Calu3 (cell line): ENCODE data around the gene RTN4RL1. TPM values are rescaled to one million over a fixed set of nuclear protein-coding genes. Genes with fewer than 3 reads are reported as not detected.

Source experiments
- BruUV-seq: library from RNA; stranded (reverse); fragments of 400-500 nt; replicated peaks from 2 replicates; lab custom pipeline; 2021; lab: Mats Ljungman, UMichigan
- CTCF ChIA-PET: fragments of 300-600 bp; sonication (Branson Sonifier 250); formaldehyde crosslinking; loops from one replicate; lab custom pipeline; 2022; ENCODE audit warnings: antibody characterized with exemption; lab: Charles Lee
- DNase-seq: peaks from one replicate; pipeline ENCODE4 v3.0.0; 2022
- H3K27ac Mint-ChIP-seq: one replicate; pipeline ENCODE4 v1.8.0; 2022; ENCODE audit warnings: mixed read lengths; ENCODE audit not compliant: unreplicated experiment
- H3K27me3 Mint-ChIP-seq: one replicate; pipeline ENCODE4 v1.8.0; 2022; ENCODE audit warnings: mixed read lengths; ENCODE audit not compliant: unreplicated experiment
- H3K36me3 Mint-ChIP-seq: one replicate; pipeline ENCODE4 v1.8.0; 2022; ENCODE audit warnings: mild to moderate bottlenecking, moderate library complexity, mixed read lengths; ENCODE audit not compliant: insufficient read depth, unreplicated experiment
- H3K4me1 Mint-ChIP-seq: one replicate; pipeline ENCODE4 v1.8.0; 2022; ENCODE audit warnings: mild to moderate bottlenecking, low read depth, mixed read lengths; ENCODE audit not compliant: unreplicated experiment
- H3K4me3 Mint-ChIP-seq: one replicate; pipeline ENCODE4 v1.8.0; 2022; ENCODE audit warnings: mild to moderate bottlenecking, low read depth, moderate library complexity, mixed read lengths; ENCODE audit not compliant: unreplicated experiment
- H3K9me3 Mint-ChIP-seq: one replicate; pipeline ENCODE4 v1.8.0; 2022; ENCODE audit warnings: low read depth, mixed read lengths; ENCODE audit not compliant: unreplicated experiment
- CTCF ChIP-seq: fragments of 200-600 bp; IDR thresholded peaks from one replicate; pipeline ENCODE4 v1.8.0; 2022; ENCODE audit warnings: antibody characterized with exemption; ENCODE audit not compliant: unreplicated experiment
- intact Hi-C: fragments of 100-400 bp; cut with micrococcal nuclease; formaldehyde crosslinking; loops from one replicate; pipeline ENCODE4 v1.10.0; 2022; ENCODE audit not compliant: unreplicated experiment
- total RNA-seq: library from RNA; stranded (reverse); gene quantifications from 2 replicates; pipeline ENCODE4 v1.2.3, GENCODE V29; 2022

RTN4RL1 gene
- total RNA-seq, 1 experiment from 2014 or later: not detected

GRCh38 chr17:1909985-1910384 is 115.1 kb downstream of the RTN4RL1 start:
- intact Hi-C loops: loop anchor here (1.0 kb wide), 1 partner anchor 116 kb away; no protein-coding TSS in a partner anchor
- no peak overlapping the region for H3K4me3 Mint-ChIP-seq
- no peak overlapping the region for H3K27ac Mint-ChIP-seq

GRCh38 chr17:1908699-1909309 is 116.3 kb downstream of the RTN4RL1 start:
- Mint-ChIP-seq H3K27ac (no peak overlapping the region), H3K9me3 (no peaks in the 10 kb centered on the region), H3K4me1 (no peaks in the 10 kb centered on the region), H3K27me3 (peaks cover 43% of the 10 kb centered on the region), H3K4me3 (no peak overlapping the region), H3K36me3 (no peaks in the 10 kb centered on the region)
- CTCF ChIA-PET: interaction anchor here (0.6 to 4.6 kb wide), 10 partner anchors 11 to 336 kb away, joined by 3 to 69 read pairs (median 3); partner anchors contain the start of genes DPH1, HIC1, OVCA2 and RTN4RL1
- peak; percentile 48 for TF ChIP-seq CTCF
- BruUV-seq: no TSS peak
- peak; percentile 64 for DNase-seq
- intact Hi-C loops: loop anchor here (1.0 kb wide), 1 partner anchor 117 kb away; no protein-coding TSS in a partner anchor

More at GRCh38 chr17:1909985-1910384, 115.1 kb downstream of the RTN4RL1 start:
- CTCF ChIA-PET: interaction anchor here (0.5 to 4.6 kb wide), 3 partner anchors 30 to 115 kb away, joined by 3 to 69 read pairs (median 7); partner anchors contain the start of gene RTN4RL1
- no peak for DNase-seq
- Mint-ChIP-seq H3K4me1 (no peaks in the 10 kb centered on the region), H3K36me3 (no peaks in the 10 kb centered on the region), H3K27me3 (peaks cover 48% of the 10 kb centered on the region), H3K9me3 (no peaks in the 10 kb centered on the region)
- no peak for TF ChIP-seq CTCF
- BruUV-seq: no TSS peak

GRCh38 chr17:1907909-1908698 is 117.0 kb downstream of the RTN4RL1 start:
- Mint-ChIP-seq H3K9me3 (no peaks in the 10 kb centered on the region), H3K27ac (no peak overlapping the region), H3K27me3 (peaks cover 37% of the 10 kb centered on the region), H3K36me3 (no peaks in the 10 kb centered on the region), H3K4me1 (no peaks in the 10 kb centered on the region), H3K4me3 (no peak overlapping the region)
- DNase-seq: no peak
- no TSS peak for BruUV-seq
- TF ChIP-seq CTCF: no peak
- CTCF ChIA-PET: interaction anchor here (0.6 to 4.6 kb wide), 8 partner anchors 12 to 336 kb away, joined by 3 to 69 read pairs (median 3); partner anchors contain the start of genes DPH1, HIC1, OVCA2 and RTN4RL1
- intact Hi-C loops: no loop called here

GRCh38 chr17:1907216-1907631 is 117.9 kb downstream of the RTN4RL1 start:
- no TSS peak for BruUV-seq
- H3K36me3 Mint-ChIP-seq: no peaks in the 10 kb centered on the region
- CTCF ChIA-PET: no interaction called here
- TF ChIP-seq CTCF: no peak
- H3K4me3 Mint-ChIP-seq: no peak overlapping the region
- DNase-seq: no peak
- no peak overlapping the region for H3K27ac Mint-ChIP-seq
- peaks cover 37% of the 10 kb centered on the region for H3K27me3 Mint-ChIP-seq
- H3K9me3 Mint-ChIP-seq: no peaks in the 10 kb centered on the region
- intact Hi-C loops: no loop called here
- no peaks in the 10 kb centered on the region for H3K4me1 Mint-ChIP-seq
